A549 (cell line): ENCODE data around the gene RNF167. TPM values are rescaled to one million over a fixed set of nuclear protein-coding genes. Genes with fewer than 3 reads are reported as not detected.

Source experiments
- ATAC-seq, 2 experiments: fragments of 200-7000 bp in 1 of 2; fragments of >200 bp in 1 of 2; cut with Nextera tagmentation in 1 of 2; cut with Tn5 transposase in 1 of 2; 3 replicates each; pipeline versions ENCODE4 v1.8.0 to v1.9.1; 2018 to 2020; ENCODE audit warnings: mild to moderate bottlenecking in 1 of 2, moderate library complexity in 1 of 2
- CTCF ChIA-PET: fragments of 300-600 bp; sonication (Branson Sonifier 250); formaldehyde crosslinking; extraction: SDS; loops from one replicate; lab custom pipeline; 2021; ENCODE audit warnings: antibody characterized with exemption, inconsistent platforms; lab: Yijun Ruan, JAX
- POLR2A ChIA-PET: fragments of 350-600 bp; formaldehyde crosslinking; extraction: SDS; loops from one replicate; lab custom pipeline; 2021; ENCODE audit warnings: antibody characterized with exemption, inconsistent platforms; lab: Yijun Ruan, JAX
- DNase-seq, 2 experiments: peaks; one replicate each; pipeline versions ENCODE4 v3.0.0 to v3.0.0-alpha.2; 2011 to 2016; ENCODE audit warnings: low read depth in 1 of 2, low spot score in 1 of 2
- FAIRE-seq: peaks from 2 replicates; lab custom pipeline; 2011; peaks lifted over from hg19 to GRCh38; lab: Jason Lieb, UNC
- H3K27ac ChIP-seq, 2 experiments: fragments of >200 bp; sonication (Bioruptor Twin); formaldehyde crosslinking; 3 replicates each; pipeline ENCODE4 v1.5.1; 2016 to 2017
- H3K4me1 ChIP-seq: fragments of >200 bp; sonication (Bioruptor Twin); formaldehyde crosslinking; 3 replicates; pipeline ENCODE4 v1.6.1; 2016
- H3K4me2 ChIP-seq: fragments of >200 bp; sonication (Bioruptor Twin); formaldehyde crosslinking; 3 replicates; pipeline ENCODE4 v1.6.1; 2016
- H3K4me3 ChIP-seq: fragments of >200 bp; sonication (Bioruptor Twin); formaldehyde crosslinking; 3 replicates; pipeline ENCODE4 v1.5.1; 2016
- H3K9me3 ChIP-seq: fragments of >200 bp; sonication (Bioruptor Twin); formaldehyde crosslinking; 3 replicates; pipeline ENCODE4 v1.6.1; 2016
- CBX8 ChIP-seq: fragments of 200-600 bp; sonication (generic); IDR thresholded peaks from 2 replicates; pipeline ENCODE4 v1.6.1; 2016
- CEBPB ChIP-seq, 2 experiments: fragments of >200 bp in 1 of 2; sonication (Bioruptor Twin) in 1 of 2; formaldehyde crosslinking in 1 of 2; IDR thresholded peaks; 2 replicates each; pipeline ENCODE4 v1.6.1; 2012 to 2016
- HDAC2 ChIP-seq: fragments of 200-600 bp; sonication (generic); IDR thresholded peaks from 2 replicates; pipeline ENCODE4 v1.6.1; 2016
- JUNB ChIP-seq: fragments of >200 bp; sonication (Bioruptor Twin); formaldehyde crosslinking; IDR thresholded peaks from 2 replicates; pipeline ENCODE4 v1.6.1; 2016
- MAFK ChIP-seq: fragments of 450-650 bp; IDR thresholded peaks from 2 replicates; pipeline ENCODE4 v1.6.1; 2014; ENCODE audit not compliant: partially characterized antibody
- MYC ChIP-seq: IDR thresholded peaks from 2 replicates; pipeline ENCODE4 v1.6.1; 2012; ENCODE audit warnings: mild to moderate bottlenecking, inconsistent platforms, low read length, improper control_type of control experiment, borderline replicate concordance
- NFE2L2 ChIP-seq: fragments of 150-350 bp; conservative IDR thresholded peaks from 2 replicates; pipeline ENCODE4 v1.6.1; 2014; ENCODE audit warnings: low read length
- NPAS2 ChIP-seq: fragments of 250-450 bp; sonication (Bioruptor Pico); IDR thresholded peaks from 2 replicates; pipeline ENCODE4 v1.8.0; 2022; ENCODE audit warnings: mild to moderate bottlenecking, moderate library complexity, borderline replicate concordance
- POLR2A ChIP-seq: IDR thresholded peaks from 2 replicates; pipeline ENCODE4 v1.6.1; 2012; ENCODE audit warnings: mild to moderate bottlenecking, low read length
- POLR2AphosphoS2 ChIP-seq: conservative IDR thresholded peaks from 2 replicates; pipeline ENCODE4 v1.6.1; 2012; ENCODE audit warnings: low read length, improper control_type of control experiment, inconsistent platforms
- RAD21 ChIP-seq, 2 experiments: fragments of >200 bp in 1 of 2; sonication (Bioruptor Twin) in 1 of 2; formaldehyde crosslinking in 1 of 2; IDR thresholded peaks in 1 of 2; conservative IDR thresholded peaks in 1 of 2; 2 replicates in 1 of 2; 3 replicates in 1 of 2; pipeline ENCODE4 v1.6.1; 2012 to 2018; ENCODE audit warnings: inconsistent platforms in 1 of 2
- RCOR1 ChIP-seq: fragments of 150-350 bp; IDR thresholded peaks from 2 replicates; pipeline ENCODE4 v1.6.1; 2014; ENCODE audit warnings: antibody characterized with exemption, low read length, low read depth
- RNF2 ChIP-seq: fragments of 200-600 bp; sonication (generic); IDR thresholded peaks from 2 replicates; pipeline ENCODE4 v1.6.1; 2016; ENCODE audit warnings: low read depth, mild to moderate bottlenecking, antibody characterized with exemption, moderate library complexity, borderline replicate concordance
- SMC3 ChIP-seq: fragments of >200 bp; sonication (Bioruptor Twin); formaldehyde crosslinking; IDR thresholded peaks from 3 replicates; pipeline ENCODE4 v1.6.1; 2018; ENCODE audit warnings: inconsistent platforms
- ZC3H11A ChIP-seq: fragments of 450-650 bp; IDR thresholded peaks from 2 replicates; pipeline ENCODE4 v1.6.1; 2014; ENCODE audit warnings: antibody characterized with exemption, mild to moderate bottlenecking
- WGBS: methylation state at CpG from one replicate; pipeline ENCODE4 v1.1.6; 2017; ENCODE audit errors: missing lambda C conversion rate; 5-methylcytosine and 5-hydroxymethylcytosine counted together
- polyA plus RNA-seq, 4 experiments: library from polyadenylated mRNA; depleted of rRNA in 3 of 4; stranded (reverse); fragments of >200 nt; fragmentation: RNase III in 1 of 4; extraction: RNeasy Plus Mini Kit Qiagen cat#74134 plus additional on column Dnase treatment in 1 of 4; gene quantifications; 2 replicates in 3 of 4; 3 replicates in 1 of 4; pipeline ENCODE4 v1.2.3, GENCODE V29; 2011 to 2017
- TF ChIP-seq, protein P1 (sequence below): fragments of >200 bp; sonication (Bioruptor Twin); formaldehyde crosslinking; IDR thresholded peaks from 2 replicates; pipeline ENCODE4 v1.6.1; 2016
- TF ChIP-seq, protein P2 (sequence below): fragments of 250-450 bp; sonication (Bioruptor Pico); IDR thresholded peaks from 2 replicates; pipeline ENCODE4 v1.5.0; 2020; ENCODE audit warnings: low read depth, mild to moderate bottlenecking, moderate library complexity
- TF ChIP-seq, protein P3 (sequence below): fragments of 200-600 bp; sonication (generic); IDR thresholded peaks from 2 replicates; pipeline ENCODE4 v1.6.1; 2016; ENCODE audit warnings: antibody characterized with exemption, mild to moderate bottlenecking, moderate library complexity
- TF ChIP-seq, protein P4 (sequence below): fragments of 250-450 bp; sonication (Bioruptor Pico); IDR thresholded peaks from 2 replicates; pipeline ENCODE4 v1.5.0; 2021; ENCODE audit warnings: mild to moderate bottlenecking, moderate library complexity, borderline replicate concordance

RNF167 gene
- polyA plus RNA-seq, 2 of the 4 experiments (the other 2 are of a cell fraction): 86.4 to 98.7 TPM

DNA sequence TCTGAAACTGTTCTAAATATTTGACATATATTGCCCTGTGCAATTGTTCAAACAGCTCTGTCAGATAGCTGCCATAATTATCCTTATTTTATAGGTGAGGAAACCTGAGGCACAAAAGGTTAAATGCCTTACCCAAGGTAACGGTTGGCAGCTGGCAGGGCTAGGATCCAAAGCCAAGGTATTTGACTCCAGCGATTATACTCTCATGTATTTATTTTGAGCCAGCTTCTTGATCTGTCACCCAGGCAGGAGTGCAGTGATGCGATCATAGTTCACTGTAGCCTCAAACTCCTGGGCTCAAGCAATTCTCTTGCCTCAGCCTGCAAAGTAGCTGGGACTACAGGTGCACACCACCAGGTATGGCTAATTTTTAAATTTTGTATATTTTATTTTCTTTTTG, 18.0 kb downstream of the RNF167 start:
- DNase-seq (no peak), ATAC-seq (no peak), FAIRE-seq (no peak)
- WGBS: 69% methylated on average over 3 of the region's 3 CpGs
- Histone ChIP-seq H3K4me1 (peaks cover 6% of the 10 kb centered on the region; the same call in 1 of the 3 replicates), H3K9me3 (no peaks in the 10 kb centered on the region), H3K4me2 (no peak overlapping the region), H3K4me3 (no peak overlapping the region), H3K27ac (no peak overlapping the region)
- TF ChIP-seq, protein P1, sequence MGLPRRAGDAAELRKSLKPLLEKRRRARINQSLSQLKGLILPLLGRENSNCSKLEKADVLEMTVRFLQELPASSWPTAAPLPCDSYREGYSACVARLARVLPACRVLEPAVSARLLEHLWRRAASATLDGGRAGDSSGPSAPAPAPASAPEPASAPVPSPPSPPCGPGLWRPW: no peak
- TF ChIP-seq POLR2AphosphoS2 (no peak), HDAC2 (no peak), POLR2A (no peak)
- POLR2A ChIA-PET: interaction anchor here (0.6 to 2.0 kb wide), 3 partner anchors 9 to 61 kb away, joined by 3 to 14 read pairs (median 6); partner anchors contain the start of genes RNF167, SLC25A11 and SPAG7
- CTCF ChIA-PET: interaction anchor here (2.0 to 4.7 kb wide), 3 partner anchors 23 to 49 kb away, joined by 7 to 28 read pairs (median 14); partner anchors contain the start of gene CAMTA2

DNA sequence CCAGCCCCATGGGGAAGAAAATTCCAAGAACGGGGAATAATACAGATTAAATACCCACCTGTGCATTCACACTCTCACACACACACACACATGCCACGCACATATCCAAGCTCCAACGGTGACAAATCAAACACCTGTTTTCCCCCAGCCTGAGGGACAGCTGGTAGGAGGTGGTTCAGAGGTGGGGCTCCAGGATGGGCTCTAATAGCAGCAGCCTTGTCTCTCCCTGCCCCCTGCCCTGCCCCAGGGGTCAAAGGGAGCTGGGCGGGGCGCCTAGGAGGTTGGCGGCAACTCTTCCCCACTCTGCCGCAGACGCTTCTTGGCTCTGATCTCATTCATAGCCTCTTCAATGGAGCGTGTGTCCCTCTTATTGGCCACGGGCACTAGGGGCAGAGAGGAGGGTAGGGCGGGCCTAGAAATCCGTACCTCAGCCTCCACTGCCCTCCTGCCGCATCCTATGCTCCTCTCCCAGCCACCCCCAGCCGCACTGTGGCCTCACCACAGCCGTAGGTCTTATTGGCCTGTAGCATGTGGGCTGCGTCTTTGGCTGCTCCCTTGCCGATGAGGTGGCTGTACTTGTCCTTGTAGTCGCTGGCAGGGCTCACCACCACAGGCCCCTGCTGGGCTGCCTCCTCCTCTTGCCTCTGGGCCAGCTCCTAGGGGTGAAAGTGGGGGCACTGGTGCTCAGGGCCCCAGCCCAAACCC, 19.3 kb downstream of the RNF167 start:
- no peak overlapping the region for H3K27ac ChIP-seq
- no peaks in the 10 kb centered on the region for H3K4me1 ChIP-seq
- ChIA-PET CTCF (interaction anchor here (1.1 to 1.2 kb wide), 2 partner anchors 20 to 51 kb away, joined by 3 to 4 read pairs; partner anchors contain the start of genes RNF167 and SLC25A11), POLR2A (no interaction called here)
- FAIRE-seq: no peak
- 89% methylated on average over 18 of the region's 18 CpGs for WGBS
- TF ChIP-seq ZC3H11A (no peak), SMC3 (no peak), CEBPB (IDR thresholded peaks at IDR 0.05) (no peak), RAD21 (conservative IDR thresholded peaks at IDR 0.05 in 1 of 2, IDR thresholded peaks at IDR 0.05 in 1 of 2) (no peak), RCOR1 (no peak), MAFK (no peak), HDAC2 (no peak), CBX8 (no peak), NPAS2 (no peak), NFE2L2 (no peak), POLR2A (no peak), JUNB (no peak), POLR2AphosphoS2 (no peak), RNF2 (no peak), MYC (no peak)
- TF ChIP-seq, protein P2, sequence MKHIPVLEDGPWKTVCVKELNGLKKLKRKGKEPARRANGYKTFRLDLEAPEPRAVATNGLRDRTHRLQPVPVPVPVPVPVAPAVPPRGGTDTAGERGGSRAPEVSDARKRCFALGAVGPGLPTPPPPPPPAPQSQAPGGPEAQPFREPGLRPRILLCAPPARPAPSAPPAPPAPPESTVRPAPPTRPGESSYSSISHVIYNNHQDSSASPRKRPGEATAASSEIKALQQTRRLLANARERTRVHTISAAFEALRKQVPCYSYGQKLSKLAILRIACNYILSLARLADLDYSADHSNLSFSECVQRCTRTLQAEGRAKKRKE (CRISPR knock-in tag): no peak
- TF ChIP-seq, protein P3, sequence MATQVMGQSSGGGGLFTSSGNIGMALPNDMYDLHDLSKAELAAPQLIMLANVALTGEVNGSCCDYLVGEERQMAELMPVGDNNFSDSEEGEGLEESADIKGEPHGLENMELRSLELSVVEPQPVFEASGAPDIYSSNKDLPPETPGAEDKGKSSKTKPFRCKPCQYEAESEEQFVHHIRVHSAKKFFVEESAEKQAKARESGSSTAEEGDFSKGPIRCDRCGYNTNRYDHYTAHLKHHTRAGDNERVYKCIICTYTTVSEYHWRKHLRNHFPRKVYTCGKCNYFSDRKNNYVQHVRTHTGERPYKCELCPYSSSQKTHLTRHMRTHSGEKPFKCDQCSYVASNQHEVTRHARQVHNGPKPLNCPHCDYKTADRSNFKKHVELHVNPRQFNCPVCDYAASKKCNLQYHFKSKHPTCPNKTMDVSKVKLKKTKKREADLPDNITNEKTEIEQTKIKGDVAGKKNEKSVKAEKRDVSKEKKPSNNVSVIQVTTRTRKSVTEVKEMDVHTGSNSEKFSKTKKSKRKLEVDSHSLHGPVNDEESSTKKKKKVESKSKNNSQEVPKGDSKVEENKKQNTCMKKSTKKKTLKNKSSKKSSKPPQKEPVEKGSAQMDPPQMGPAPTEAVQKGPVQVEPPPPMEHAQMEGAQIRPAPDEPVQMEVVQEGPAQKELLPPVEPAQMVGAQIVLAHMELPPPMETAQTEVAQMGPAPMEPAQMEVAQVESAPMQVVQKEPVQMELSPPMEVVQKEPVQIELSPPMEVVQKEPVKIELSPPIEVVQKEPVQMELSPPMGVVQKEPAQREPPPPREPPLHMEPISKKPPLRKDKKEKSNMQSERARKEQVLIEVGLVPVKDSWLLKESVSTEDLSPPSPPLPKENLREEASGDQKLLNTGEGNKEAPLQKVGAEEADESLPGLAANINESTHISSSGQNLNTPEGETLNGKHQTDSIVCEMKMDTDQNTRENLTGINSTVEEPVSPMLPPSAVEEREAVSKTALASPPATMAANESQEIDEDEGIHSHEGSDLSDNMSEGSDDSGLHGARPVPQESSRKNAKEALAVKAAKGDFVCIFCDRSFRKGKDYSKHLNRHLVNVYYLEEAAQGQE: no peak
- TF ChIP-seq, protein P4, sequence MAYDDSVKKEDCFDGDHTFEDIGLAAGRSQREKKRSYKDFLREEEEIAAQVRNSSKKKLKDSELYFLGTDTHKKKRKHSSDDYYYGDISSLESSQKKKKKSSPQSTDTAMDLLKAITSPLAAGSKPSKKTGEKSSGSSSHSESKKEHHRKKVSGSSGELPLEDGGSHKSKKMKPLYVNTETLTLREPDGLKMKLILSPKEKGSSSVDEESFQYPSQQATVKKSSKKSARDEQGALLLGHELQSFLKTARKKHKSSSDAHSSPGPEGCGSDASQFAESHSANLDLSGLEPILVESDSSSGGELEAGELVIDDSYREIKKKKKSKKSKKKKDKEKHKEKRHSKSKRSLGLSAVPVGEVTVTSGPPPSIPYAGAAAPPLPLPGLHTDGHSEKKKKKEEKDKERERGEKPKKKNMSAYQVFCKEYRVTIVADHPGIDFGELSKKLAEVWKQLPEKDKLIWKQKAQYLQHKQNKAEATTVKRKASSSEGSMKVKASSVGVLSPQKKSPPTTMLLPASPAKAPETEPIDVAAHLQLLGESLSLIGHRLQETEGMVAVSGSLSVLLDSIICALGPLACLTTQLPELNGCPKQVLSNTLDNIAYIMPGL (CRISPR knock-in tag): no peak
- no peak overlapping the region for H3K4me2 ChIP-seq
- H3K4me3 ChIP-seq: no peak overlapping the region
- peak; percentile 19 to 35 for ATAC-seq
- DNase-seq: no peak
- no peaks in the 10 kb centered on the region for H3K9me3 ChIP-seq
